Stomach (tissue), 4 donors: ENCODE measurements around the gene TBC1D4.

ENCODE experiments used
- EP300 ChIP-seq: sonication (generic); formaldehyde crosslinking; IDR thresholded peaks from one replicate; pipeline ENCODE4 v1.6.1; 2017; ENCODE audit warnings: antibody characterized with exemption
- POLR2A ChIP-seq, 4 donors: fragments of 450-650 bp; IDR thresholded peaks; one replicate each; pipeline ENCODE4 v1.6.1; 2016; ENCODE audit warnings: antibody characterized with exemption in 4 of 4, control low read depth in 2 of 4, mild to moderate bottlenecking in 1 of 4, moderate library complexity in 1 of 4
- POLR2AphosphoS5 ChIP-seq, 3 donors: sonication (generic); formaldehyde crosslinking; IDR thresholded peaks; one replicate each; pipeline ENCODE4 v1.6.1; 2016; ENCODE audit warnings: antibody characterized with exemption in 3 of 3
- TF ChIP-seq, protein P1 (sequence below), 7 experiments: fragments of 450-650 bp in 4 of 7; fragments of 200-600 bp in 3 of 7; sonication (generic) in 3 of 7; IDR thresholded peaks; one replicate each; pipeline ENCODE4 v1.5.1; 2016 to 2019; ENCODE audit warnings: antibody characterized with exemption in 7 of 7, control low read depth in 2 of 7, mild to moderate bottlenecking in 1 of 7

DNA sequence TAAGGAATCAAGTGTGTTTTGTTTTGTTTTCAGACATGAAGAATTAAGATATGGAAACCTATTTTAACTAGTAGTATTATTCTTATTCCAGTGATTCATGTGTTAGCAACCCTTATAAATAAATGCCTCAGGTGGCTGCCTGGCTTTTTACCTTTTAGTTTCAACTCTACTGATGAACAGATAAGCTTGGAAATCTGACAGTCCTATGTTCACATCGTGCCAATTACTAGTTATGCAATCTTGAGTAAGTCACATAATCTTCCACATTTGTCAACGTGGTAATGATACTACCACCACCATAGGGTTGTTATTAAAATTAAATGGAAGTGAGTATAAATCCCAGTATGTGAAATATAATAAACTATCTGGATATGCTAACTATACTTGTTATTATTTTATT is 64.3 kb downstream of the TBC1D4 start:
- TF ChIP-seq POLR2AphosphoS5 (IDR thresholded peaks at IDR 0.05) = no peak
- TF ChIP-seq EP300 = no peak
- TF ChIP-seq POLR2A (IDR thresholded peaks at IDR 0.05) = no peak
- TF ChIP-seq, protein P1, sequence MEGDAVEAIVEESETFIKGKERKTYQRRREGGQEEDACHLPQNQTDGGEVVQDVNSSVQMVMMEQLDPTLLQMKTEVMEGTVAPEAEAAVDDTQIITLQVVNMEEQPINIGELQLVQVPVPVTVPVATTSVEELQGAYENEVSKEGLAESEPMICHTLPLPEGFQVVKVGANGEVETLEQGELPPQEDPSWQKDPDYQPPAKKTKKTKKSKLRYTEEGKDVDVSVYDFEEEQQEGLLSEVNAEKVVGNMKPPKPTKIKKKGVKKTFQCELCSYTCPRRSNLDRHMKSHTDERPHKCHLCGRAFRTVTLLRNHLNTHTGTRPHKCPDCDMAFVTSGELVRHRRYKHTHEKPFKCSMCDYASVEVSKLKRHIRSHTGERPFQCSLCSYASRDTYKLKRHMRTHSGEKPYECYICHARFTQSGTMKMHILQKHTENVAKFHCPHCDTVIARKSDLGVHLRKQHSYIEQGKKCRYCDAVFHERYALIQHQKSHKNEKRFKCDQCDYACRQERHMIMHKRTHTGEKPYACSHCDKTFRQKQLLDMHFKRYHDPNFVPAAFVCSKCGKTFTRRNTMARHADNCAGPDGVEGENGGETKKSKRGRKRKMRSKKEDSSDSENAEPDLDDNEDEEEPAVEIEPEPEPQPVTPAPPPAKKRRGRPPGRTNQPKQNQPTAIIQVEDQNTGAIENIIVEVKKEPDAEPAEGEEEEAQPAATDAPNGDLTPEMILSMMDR (IDR thresholded peaks at IDR 0.05) = no peak
